Measurements from ENCODE around the gene STK32A.

STK32A gene

DNA sequence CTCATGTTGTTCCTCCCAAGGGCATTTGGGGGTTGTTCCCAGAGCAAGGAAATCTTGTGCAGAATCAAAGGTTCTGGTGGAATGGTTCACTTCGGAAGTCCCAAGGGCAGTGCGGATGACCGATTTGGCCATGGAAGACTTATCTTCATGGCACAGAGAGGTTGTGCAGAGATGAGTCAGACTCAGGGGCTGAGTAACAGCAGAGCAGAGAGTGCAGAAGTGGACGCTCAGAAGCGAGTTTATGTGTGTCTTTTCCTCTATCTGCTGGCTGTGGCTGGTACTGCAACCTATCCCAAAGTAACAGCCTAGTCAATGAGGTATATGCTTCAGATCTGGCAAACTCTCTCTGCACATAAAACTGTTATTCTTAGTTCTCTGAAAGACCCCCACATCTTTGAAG lies 157.0 kb downstream of the STK32A start:
- DNase-seq (ENCODE audit: low read depth): no peak

DNA sequence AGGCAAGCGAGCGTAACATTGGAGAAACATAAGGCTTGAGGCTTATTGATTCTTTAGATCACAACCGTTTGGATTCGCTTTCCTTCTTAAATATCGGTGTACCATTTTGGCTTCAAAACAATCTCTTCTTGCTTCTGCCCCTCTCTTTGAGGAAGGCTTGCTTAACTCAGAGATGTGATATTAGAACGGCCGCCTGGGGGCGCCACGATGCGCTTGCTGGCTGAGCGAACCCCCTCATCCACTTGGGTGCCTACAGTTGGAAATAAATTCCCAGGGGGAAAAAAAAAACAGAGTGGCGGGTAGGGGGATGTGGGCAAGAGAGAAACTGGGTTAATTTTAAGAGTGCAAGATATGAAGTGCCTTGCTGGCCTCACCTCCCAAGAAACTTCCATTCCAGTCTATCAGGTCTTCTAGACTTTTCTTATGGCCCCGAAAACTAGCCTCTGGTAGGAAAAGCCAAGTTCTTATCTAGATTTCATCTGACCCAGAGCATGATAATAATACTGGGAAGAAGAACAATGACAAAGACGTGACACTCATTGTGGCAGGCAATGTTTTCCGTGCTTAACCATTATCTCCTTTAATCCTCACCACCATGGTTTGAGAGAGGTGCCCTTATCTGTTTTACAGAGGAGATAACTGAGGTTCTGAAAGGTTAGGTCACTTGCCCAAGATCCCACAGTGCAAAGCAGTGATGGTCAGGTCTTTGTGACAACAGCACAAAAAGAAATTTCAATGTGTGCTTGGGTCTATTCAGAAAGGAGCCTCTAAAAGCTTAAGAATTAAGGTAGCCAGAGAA lies 159.2 kb downstream of the STK32A start:
- DNase-seq (ENCODE audit: low read depth): no peak

- DNase-seq (ENCODE audit: low read depth): no peak
Measured at GRCh38 chr5:147396070-147396823, 161.4 kb downstream of the STK32A start.

GRCh38 chr5:147397616-147398015 lies 162.8 kb downstream of the STK32A start:
- DNase-seq (ENCODE audit: low read depth): no peak

DNA sequence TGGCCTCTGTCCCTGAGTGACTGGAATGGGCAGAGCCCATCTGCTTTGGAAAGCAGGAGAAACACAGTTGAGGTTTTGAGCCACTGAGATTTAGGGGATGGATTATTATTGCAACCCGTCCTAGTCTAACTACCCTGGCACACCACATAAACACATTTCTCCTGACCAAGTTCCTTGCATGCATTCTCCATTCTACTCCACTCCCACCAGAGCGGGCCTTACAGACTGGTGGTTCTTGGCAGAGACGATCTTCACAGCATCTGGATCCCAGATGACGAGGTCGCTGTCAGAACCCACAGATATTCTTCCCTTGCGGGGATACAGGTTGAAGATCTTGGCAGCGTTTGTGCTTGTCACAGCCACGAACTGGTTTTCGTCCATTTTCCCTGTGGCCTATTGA lies 164.0 kb downstream of the STK32A start:
- DNase-seq (ENCODE audit: low read depth): no peak

DNA sequence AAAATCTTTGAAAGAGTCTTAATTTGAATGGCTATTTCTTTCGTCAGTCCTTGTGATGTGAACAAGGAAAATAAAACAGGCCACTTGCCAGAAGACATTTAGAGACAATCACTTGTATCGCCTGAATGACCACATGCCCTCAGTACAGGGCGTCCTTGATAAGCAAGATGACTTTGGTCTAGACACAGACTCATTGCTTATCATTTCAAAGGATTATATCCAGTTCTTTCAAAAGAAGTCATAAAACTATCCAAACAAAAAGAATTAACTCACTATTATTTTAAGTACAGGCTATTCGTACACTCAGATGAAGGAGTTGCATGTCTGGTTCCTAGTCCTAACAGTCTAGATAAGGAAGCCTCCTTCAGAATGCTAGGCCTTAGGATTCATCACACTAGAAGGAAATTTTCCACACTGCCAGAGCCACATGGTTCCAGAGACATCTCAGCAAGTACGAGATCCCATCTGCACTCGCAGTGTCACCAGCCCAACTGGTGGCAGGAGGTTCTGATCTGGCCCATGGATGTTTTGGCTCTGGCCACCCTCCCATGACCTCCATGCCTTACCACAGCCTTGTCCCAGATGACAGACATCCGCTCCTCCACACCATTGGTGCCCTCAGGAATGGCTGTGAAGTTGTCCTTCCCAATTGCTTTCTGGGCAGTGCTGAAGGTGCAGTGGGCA lies 165.4 kb downstream of the STK32A start:
- no peak for DNase-seq (ENCODE audit: low read depth)

- no peak for DNase-seq (ENCODE audit: low read depth)
Measured at GRCh38 chr5:147400881-147401280, 166.1 kb downstream of the STK32A start.

DNA sequence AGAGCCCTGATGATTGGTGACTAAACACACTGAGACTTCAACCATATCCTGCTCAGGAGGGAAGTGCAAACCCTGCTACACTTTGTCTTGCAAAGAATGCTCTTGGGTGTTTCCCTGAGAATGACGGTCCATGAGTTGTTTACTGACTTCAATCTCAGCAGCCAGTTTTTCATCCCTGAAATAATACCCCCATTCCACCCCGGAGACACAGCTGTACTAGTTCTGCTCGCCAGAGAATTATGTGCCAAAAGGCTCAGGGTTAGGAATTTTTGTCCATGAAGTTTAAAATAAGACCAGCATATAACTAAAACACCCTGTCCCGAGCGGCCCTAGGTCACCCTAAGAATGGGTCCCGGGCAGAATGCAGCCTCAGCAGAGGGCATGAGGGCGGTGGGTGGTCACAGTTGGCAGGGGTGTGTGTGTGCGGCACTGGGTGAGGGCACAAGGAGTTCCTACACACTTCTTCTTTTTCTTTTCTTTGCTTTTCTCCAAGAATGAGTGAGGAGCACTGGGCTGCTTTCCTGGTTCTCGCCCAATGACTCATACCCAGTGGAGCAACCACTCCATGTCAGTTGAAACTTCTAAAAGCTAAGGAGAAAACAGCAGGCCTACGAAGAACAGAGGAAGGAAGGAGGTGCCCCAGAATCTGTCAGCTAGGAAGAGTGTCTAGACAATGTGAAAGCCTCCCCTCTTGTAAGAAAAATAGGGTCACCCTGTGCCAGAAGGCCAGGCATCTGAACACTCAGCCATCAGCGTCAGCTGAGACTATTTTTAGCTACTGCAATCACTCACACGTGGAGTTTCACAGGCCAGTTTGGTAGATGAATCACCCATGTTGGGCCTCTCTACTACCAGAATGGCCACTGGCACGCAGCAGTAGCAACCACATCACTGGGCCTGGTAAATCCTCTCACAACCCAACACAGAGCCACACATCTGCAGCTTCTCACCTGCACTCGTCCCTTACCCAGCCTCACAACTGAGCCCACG lies 169.1 kb downstream of the STK32A start:
- no peak for DNase-seq (ENCODE audit: low read depth)

DNA sequence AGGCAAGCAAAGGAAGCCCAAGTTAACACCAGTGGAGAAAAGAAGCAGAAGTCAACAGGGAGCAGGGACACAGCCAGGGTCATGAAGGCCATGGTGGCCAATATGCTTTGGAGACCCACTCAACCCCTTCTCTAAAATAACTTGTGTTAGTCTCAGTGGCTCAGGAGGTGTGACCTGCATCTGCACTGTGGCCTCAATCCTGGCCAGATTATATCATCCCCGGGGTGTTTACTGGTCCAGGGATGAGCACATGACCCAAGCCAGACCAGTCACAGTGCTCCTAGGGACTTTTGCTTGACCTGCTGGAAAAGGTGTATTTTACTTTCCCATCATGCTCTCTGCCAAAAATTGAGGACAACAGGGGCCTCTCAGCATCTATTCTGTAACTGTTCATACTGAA lies 169.9 kb downstream of the STK32A start:
- no peak for DNase-seq (ENCODE audit: low read depth)

DNA sequence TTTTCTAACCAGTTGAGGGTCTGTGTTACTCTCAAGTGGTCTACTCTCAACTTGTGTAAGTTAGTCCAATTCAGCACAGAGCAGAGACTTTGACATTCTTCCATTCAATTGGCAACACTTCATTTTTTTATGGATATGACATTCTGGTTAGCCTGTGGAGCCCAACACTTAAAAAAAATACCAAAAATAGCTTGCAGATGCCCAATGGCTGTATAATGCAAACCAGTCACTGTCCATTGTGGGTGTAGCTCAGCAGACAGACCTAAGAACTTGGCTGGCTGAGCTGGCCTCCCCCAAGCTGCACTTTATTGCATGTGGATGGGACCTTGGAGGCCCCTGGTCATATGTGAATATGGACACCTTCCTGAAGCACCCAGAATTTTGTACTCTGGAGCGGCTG lies 171.8 kb downstream of the STK32A start:
- DNase-seq (ENCODE audit: low read depth): no peak

GRCh38 chr5:147407094-147407681 lies 172.4 kb downstream of the STK32A start:
- no peak for DNase-seq (ENCODE audit: low read depth)

DNA sequence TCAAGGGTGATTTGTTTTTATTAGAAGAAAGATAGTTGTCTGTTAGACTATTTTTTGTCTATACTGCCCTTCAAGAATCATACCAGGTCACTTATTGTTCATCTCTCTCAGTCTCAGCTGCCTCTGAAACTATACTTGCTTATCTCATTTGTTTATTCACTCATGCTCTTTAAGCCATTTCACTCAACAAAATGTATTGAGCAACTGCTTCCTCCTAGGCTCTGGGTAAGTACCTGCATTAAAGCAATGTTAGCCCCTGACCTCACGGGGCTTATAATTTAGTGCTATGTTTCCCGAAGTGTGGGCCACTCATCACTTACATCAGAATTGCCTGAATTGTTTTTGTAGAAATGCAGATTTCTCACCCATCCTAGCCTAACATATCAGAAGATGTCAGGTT lies 174.2 kb downstream of the STK32A start:
- DNase-seq (ENCODE audit: low read depth): no peak

DNA sequence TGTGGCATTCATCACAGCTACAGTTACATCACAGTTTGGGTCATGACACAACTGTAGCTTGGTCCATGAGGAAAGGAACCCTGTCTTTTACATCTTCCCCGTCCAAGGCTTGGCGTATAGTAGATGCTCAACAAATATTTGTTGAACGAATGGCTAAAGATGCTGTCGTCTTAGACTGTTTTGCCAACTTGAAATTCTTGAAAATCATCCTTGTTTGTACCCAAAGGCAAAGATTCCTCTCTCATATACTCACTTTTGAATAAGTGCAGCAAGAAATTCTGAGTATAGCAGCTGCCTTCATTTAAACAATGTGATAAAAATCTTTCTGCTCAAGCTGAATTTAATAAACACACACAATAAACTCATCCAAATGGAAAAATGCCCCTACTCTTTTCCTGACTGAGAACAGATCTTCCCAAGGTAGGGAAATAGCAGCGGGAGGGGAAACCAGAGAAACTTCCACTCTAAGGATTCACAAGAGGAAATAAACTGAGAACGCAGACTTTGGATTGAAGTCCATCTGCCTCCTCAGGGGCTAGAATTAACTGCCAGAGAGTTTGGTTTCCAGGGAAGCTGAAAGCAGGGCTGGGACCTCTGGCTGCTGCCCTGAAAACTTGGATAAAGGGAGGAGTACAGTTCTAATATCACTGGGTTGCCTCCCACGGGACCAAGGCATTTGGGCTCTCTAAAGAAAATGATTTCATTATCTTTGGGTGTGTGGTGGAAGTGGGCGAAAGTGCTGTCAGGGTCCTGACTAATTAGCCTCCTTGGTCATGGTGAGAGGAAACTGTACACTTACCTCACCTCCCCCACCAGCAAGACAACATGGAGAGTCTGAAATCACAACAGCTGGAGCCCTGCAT lies 175.9 kb downstream of the STK32A start:
- no peak for DNase-seq (ENCODE audit: low read depth)

DNA sequence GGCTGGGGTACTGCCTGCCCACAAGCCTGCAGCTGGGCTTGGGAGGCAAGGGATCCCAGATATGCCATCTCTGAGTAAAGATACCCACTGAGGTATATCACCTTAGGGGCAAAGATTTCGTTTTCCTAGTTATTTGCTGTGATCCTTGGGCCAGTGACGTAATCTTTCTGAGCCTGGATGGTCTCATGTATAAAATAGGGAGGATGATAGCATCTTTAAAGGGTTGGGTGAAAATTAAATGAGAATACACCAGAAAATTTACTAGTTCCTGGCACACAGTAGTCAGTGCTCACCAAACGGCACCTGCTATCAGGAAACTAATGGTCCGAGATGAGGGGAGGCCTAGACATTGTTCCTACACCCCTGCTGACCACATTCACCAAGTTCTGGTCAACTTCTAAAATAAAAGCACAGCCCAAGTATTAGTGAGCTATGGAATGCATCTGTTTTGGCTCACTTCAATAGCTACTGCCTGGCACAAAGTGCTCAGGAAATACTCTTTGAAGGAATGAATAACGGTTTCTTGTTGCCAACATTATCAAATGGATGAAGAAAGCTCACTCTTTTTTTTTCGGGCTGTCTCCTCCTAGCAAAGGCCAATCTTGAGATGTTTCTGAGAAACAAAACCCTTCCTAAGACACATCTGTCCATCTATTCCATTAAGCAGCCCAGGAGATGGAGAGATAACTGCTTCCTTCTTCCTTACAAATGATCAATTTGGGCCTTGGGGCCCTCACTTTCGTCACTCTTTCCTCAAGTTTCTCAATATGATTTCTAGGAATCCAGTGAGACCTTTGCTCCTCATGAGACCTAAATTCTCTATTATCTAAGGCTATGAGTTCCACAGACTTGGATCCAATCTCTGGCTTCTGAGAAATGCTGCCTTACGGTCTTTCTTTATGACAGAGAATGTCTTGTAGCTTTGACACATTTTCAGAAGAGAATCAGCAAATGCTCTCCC lies 176.8 kb downstream of the STK32A start:
- DNase-seq (ENCODE audit: low read depth): no peak

DNA sequence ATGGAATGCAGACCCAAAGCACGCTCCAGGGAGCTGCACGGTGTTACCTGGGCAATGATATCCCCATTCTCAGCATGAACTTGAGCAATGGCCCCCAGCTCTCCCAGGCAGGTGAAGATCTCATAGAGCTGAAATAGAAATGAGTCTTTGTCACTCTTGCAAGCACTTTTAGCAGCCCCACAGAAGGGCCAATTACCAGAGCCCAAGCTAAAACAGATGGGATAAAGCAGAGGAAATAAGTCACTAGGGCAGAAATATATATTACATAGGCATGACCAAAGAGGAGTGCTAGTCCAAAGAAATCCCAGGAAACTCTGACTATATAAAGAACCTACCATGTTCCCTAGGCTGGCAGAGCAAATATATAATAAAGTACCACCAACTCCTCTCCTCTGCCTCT lies 177.7 kb downstream of the STK32A start:
- no peak for DNase-seq (ENCODE audit: low read depth)

DNA sequence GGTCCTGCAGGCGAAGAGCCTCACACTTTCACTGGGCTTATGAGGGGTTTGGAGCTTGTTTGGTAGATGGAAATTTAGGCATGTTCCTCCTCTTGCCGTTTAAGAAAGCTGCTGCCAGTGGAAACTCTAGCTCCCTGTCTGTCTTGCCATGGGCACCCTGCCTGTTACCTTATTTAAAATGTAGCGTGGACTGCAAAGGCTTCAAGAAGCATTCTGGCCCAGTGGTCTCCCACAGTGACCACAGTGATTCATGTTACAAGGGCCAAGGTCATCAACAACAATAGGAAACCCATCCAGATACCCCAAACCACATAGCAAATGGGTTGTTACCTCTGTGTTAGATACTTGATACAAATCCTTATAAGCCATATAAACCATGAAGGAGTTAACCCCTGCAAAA lies 178.4 kb downstream of the STK32A start:
- no peak for DNase-seq (ENCODE audit: low read depth)

GRCh38 chr5:147415651-147416050 lies 180.8 kb downstream of the STK32A start:
- no peak for DNase-seq (ENCODE audit: low read depth)

- DNase-seq (ENCODE audit: low read depth): no peak
Measured at GRCh38 chr5:147417135-147417813, 182.4 kb downstream of the STK32A start.

DNA sequence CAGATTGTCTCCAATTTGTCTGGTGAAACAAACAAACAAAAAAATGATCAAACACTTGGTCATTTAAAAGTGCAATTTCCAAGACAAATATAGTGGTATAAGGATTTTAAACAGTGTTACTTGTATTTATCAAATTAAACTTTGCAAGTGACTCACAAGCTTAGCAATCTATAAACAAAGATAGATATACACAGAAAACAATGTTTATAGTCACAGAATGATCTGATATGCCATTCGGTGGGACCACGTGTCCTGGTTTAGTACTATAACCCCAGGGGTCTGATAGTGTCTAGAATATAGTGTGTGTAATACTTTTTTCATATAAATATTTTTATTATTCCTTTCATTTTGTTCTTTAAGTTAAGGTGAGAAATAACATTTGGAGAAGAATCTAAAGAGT lies 183.8 kb downstream of the STK32A start:
- no peak for DNase-seq (ENCODE audit: low read depth)
